Kasumi-1 (cell line): ENCODE data around the gene HDX.
A peak's percentile ranks its signal among the peaks of the same experiment; 100 is the strongest.
"Not testable (repeated sequence)": the region's sequence is repeated elsewhere in the genome, so short reads cannot be mapped to it uniquely, and the experiment has no call there.

Source experiments
- DNase-seq, 2 experiments: peaks; one replicate each; lab custom pipeline; 2025; lab: John Stamatoyannopoulos, UW

HDX gene, protein sequence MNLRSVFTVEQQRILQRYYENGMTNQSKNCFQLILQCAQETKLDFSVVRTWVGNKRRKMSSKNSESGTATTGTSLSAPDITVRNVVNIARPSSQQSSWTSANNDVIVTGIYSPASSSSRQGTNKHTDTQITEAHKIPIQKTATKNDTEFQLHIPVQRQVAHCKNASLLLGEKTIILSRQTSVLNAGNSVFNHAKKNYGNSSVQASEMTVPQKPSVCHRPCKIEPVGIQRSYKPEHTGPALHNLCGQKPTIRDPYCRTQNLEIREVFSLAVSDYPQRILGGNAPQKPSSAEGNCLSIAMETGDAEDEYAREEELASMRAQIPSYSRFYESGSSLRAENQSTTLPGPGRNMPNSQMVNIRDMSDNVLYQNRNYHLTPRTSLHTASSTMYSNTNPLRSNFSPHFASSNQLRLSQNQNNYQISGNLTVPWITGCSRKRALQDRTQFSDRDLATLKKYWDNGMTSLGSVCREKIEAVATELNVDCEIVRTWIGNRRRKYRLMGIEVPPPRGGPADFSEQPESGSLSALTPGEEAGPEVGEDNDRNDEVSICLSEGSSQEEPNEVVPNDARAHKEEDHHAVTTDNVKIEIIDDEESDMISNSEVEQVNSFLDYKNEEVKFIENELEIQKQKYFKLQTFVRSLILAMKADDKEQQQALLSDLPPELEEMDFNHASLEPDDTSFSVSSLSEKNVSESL

DNA sequence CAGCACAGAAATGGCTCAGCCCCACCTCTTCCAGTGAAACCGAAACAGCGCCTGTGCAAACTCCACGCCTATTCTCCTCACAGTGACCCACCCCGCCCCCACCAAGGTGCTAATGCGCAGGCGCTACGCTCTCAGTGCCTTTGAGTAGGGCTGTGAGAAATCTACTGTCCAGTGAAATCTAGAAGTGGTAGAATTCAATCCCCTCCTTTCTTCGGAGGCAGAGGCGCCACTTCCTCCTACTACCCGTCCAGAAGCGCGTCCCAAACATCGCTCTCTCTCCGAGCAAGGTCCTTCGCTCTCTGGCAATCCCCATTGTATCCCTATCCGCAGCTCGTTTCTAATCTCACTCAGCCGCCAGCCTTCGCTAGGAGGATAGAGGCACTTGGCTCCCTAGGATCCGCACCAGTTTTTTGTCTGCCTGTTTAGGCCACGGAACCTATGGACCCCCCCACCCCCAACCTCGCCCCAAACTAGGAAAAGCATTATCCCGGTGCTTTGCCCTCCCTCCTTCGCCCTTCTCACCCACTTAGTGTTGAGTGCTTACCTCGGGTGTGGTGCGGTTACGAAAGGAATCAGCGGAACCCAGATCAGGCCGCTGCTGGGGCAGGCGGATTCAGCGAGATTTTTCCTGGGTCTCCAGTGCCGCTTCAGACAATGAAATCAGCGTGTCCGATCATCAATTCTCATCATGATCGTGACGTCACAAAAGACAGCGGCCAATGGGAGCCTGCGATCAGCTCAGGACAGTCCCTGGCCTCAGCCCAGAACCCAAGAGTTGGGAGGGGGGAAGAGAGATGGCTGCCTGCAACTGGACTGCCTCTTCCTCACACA lies at the start of gene HDX:
Gene HDX, minus strand, starts transcription at position 656 of the 831 bp plus-strand sequence. CDS start 27,056 bp downstream, outside the sequence.
- peak; percentile 38 to 56 for DNase-seq

DNA sequence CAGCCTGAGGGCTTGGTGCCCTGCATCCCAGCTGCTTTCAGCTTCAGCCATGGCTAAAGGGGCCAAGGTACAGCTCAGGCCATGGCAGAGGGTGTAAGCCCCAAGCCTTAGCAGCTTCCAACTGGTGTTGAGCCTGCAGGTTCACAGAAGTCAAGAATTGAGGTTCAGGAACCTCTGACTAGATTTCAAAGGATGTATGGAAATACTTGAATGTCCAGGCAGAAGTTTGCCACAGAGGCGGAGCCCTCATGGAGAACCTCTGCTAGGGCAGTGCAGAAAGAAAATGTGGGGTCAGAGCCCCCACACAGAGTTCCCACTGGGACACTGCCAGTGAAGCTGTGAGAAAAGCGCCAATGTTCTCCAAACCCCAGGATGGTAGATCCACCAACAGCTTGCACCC lies 39.1 kb upstream of the HDX start:
- not testable (repeated sequence) for DNase-seq

DNA sequence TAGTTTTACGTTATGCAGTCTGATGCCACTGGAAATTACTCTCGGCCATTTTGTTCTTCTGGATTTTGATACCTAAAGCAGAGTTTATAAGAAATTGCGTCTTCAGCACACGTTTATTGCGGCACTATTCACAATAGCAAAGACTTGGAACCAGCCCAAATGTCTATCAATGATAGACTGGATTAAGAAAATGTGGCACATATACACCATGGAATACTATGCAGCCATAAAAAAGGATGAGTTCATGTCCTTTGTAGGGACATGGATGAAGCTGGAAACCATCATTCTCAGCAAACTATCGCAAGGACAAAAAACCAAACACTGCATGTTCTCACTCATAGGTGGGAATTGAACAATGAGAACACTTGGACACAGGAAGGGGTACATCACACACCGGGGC lies 35.4 kb upstream of the HDX start:
- DNase-seq = not testable (repeated sequence)

- DNase-seq = no peak
Measured at GRCh38 chrX:84488426-84488825, 13.8 kb downstream of the HDX start.

DNA sequence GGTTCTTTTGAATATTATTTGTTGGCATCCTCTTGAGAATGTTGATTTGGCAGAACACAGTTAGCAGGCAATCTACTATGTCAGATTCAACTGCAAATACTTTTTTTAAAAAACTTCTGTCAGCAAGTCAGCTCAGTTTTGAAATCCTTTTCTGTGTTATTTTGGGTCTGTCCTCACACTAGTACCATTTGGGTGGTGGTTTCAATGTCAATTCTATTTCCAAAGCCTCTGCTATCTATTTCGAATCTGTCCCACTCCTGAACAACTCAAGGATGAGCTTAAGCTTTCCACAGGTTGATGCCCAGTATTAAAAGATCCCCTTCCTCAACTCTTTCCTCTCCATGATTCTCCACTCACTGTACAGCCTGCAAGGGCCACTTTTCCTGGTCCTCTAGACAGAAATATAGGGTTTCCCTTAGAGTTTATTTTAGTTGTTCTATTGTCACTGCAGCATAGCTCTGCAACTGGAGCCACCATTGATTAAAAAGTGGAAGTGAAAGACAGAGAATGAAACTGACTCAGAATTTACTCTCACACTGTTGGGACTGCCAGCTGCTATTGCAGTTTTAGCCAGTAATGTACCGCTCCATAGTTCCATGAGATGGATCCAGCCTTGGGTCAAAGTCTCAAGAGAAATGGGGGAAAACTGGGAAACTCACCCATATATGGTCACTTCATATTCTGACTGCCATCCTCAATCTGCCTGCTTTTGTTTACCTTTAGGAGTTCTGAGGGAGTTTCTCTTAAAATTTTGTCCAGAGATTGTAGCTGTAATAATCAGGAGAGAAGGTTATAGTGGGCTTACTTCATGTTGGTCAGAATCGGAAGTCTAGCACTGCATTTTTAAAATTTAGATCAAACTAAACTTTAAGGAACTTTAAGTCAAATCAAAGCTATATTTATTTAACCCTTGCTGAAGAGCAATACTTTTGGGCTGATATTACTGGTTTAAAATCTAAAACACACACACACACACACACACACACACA lies 14.6 kb downstream of the HDX start:
- no peak for DNase-seq

GRCh38 chrX:84479086-84479485 lies 23.2 kb downstream of the HDX start:
- DNase-seq = no peak

DNA sequence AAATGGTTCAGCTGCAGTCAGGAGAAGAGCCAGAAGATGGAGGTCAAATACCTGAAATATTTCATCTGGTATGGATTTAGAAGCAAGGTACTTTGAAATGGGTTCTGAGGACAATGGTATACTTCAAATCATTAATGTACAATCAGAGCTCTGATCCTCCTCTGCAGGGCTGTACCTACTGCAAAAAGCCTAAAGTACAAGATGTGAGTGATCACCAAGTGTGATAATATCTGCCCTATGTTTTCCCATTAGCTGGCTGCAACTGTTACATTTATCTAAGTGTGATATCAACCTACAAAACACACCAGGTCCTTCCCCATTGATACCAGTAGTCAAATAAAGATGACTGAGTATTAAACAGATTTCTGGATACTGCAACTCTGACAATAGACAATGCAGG lies 25.1 kb downstream of the HDX start:
- no peak for DNase-seq

DNA sequence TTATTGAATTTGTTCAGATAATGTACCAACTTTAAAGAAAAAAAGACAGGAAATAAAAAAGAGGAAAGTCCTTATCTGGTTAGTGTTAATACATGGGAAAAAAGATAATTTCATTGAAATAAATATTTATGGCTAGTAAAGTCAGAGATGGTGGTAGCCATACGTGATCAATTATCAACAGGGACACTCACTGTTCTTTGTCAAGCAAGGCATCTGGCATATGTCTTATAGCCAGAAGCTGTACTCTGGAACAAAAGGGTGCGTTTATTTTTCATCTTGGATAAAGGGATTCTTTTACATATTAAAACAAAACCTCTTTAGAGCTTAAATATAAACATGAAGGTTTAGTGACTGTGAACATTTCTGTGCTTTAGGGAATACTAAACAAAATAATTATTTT lies 26.7 kb downstream of the HDX start:
- no peak for DNase-seq

DNA sequence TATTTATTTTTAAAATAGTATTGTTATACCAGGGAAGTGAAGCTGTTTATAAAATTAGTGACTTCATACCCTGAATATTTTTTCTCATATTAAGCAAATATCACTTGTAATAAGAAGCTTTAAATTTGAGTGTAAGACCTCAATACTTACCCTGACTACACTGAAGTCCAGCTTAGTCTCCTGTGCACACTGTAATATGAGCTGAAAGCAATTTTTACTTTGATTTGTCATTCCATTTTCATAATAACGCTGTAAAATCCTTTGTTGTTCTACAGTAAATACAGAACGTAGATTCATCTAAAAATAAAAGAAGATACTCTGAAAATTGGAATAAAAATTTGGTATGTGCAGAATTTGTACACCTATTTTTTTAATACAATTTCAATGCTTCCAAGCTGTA lies 27.2 kb downstream of the HDX start:
- DNase-seq = no peak

DNA sequence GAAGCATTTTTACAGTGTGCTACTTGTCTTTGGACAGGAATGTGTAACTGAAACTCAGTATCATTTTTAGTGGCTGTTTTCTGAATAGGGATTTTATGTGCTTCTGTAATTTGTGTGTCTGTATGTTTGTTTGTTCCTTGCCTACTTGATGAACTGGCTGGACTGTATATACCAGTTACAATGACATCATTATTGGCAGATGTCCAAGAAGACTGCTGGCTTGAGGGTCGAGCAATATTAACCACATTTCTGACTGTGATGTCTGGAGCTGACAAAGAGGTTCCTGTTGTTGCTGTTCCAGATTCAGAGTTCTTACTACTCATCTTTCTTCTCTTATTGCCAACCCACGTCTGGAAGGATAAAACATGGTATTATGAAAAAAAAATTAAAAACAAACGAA lies 33.0 kb downstream of the HDX start:
- peak in 1 of 2 experiments; percentile 2 for DNase-seq

DNA sequence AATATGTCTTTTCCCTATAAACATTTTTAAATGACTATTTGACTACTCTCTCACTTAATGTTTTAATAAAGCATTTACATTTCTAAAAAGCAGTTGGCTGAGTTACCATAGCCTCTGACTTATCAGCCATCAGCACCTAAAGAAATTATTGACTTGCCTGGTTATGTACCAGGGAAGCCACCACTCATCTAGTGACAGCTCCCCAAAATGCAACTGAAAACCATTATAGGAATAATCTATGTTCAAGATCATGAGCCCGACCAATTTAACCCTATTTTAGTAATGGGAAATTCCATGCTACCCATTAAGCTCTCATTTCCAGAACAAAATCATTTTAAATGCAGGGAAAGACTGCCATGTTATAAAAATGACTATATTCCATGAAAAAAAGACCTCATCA lies 34.4 kb downstream of the HDX start:
- no peak for DNase-seq

- no peak for DNase-seq
Measured at GRCh38 chrX:84453351-84454246, 48.7 kb downstream of the HDX start.

GRCh38 chrX:84441143-84441542 lies 61.1 kb downstream of the HDX start:
- DNase-seq = no peak

GRCh38 chrX:84415140-84415539 lies 87.1 kb downstream of the HDX start:
- DNase-seq = peak; percentile 37 to 42

GRCh38 chrX:84363663-84364062 lies 138.6 kb downstream of the HDX start:
- DNase-seq = no peak

- DNase-seq = no peak
Measured at GRCh38 chrX:84363051-84363450, 139.2 kb downstream of the HDX start.

GRCh38 chrX:84362184-84362838 lies 139.9 kb downstream of the HDX start:
- no peak for DNase-seq

- DNase-seq = no peak
Measured at GRCh38 chrX:84358271-84358670, 144.0 kb downstream of the HDX start.

- DNase-seq = no peak
Measured at GRCh38 chrX:84357296-84357695, 145.0 kb downstream of the HDX start.

DNA sequence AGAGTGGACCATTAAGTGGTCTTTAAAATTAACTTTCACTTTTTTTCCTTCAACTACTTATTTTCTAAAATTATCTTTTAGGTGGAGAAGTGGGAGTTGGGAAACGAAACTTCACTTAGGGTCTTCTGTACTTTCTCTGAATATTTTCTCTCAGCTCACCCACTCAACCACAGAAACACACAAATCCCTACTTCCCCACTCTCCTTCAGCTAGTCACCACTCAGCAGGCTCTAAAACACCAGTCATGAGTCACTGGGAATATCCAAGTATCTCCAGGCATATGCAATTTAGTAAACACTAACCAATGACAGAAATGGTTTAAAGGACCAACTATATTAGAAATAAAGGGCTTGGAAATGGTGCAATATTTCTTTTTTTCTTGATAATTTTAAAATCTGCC lies 161.3 kb downstream of the HDX start:
- no peak for DNase-seq
